ENCODE data around the gene KLHDC1. TPM values are rescaled to one million over a fixed set of nuclear protein-coding genes. Genes with fewer than 3 reads are reported as not detected.

Gene KLHDC1

DNA sequence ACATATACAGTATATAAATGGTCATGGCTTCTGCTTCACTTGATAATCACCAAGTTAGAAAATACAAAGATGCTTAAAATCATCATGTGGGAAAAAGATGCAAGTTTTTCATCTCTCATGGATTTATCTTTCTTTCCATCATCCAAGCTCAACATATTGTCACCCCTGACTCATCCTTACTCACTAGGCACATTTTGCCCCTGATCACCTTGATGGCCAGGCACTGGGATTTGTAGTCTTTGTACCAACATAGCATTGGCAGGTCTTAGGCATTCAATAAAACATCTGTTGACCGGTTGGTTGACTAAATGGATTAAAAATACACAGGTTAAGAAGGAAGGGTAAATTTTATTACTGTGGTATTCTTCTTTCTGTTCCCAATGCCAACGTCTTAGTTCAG lies 103.1 kb downstream of the KLHDC1 start:
- no peak overlapping the region for H3K9ac ChIP-seq (ENCODE audit: low read depth, low read length)
- no peaks in the 10 kb centered on the region for H3K4me1 ChIP-seq (ENCODE audit: control insufficient read depth, insufficient read depth, low read length)
- H3K27me3 ChIP-seq (ENCODE audit: control insufficient read depth, insufficient read depth, low read length) = no peaks in the 10 kb centered on the region
- no peaks in the 10 kb centered on the region for H3K9me3 ChIP-seq (replicated peaks; ENCODE audit: low read length)
- no peak overlapping the region for H3K4me3 ChIP-seq (ENCODE audit: low read length)
- peaks cover 74% of the 10 kb centered on the region for H3K36me3 ChIP-seq (ENCODE audit: insufficient read depth, low read length)
- H3K4me2 ChIP-seq (ENCODE audit: low read length) = no peak overlapping the region

Small RNAs within 50 kb of the gene (small RNA-seq; reads per million reads assigned to genes)
- not detected for gene RNU6ATAC30P

All from skeletal muscle satellite cell (primary cell).